Ovary (tissue), 3 donors: ENCODE measurements around the gene MAN1C1.

Experiments used
- POLR2A ChIP-seq: fragments of 450-650 bp; IDR thresholded peaks from one replicate; pipeline ENCODE4 v1.6.1; 2017; ENCODE audit warnings: antibody characterized with exemption, mild to moderate bottlenecking, moderate library complexity
- TF ChIP-seq, protein P1 (sequence below), 3 donors: fragments of 450-650 bp in 2 of 3; fragments of 200-600 bp in 1 of 3; IDR thresholded peaks; one replicate each; pipeline versions ENCODE4 v1.5.1 to v1.8.0; 2016 to 2022; ENCODE audit warnings: antibody characterized with exemption in 3 of 3, mild to moderate bottlenecking in 1 of 3
- donor health status: DM: no; HTN: no; CAD: no.

DNA sequence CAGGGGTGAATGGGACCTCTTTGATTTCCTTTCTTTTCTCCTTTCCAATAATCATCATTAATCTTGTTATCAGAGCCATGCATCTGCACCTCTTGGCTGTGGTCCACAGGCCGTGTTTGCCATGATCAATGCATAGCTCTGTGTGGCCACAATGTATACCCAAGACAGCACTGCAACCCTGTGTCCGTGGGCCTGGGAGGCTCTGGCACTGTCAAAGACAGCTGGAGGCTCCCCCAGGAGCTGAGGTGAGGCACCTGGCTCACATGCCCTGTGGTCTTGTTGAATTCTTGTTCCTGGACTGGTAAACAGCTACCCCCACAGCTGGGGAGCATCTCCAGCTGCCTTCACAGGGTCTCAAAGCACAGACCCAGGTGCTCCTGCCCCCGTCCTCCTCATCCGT, 116.2 kb downstream of the MAN1C1 start:
- no peak for TF ChIP-seq POLR2A
- TF ChIP-seq, protein P1, sequence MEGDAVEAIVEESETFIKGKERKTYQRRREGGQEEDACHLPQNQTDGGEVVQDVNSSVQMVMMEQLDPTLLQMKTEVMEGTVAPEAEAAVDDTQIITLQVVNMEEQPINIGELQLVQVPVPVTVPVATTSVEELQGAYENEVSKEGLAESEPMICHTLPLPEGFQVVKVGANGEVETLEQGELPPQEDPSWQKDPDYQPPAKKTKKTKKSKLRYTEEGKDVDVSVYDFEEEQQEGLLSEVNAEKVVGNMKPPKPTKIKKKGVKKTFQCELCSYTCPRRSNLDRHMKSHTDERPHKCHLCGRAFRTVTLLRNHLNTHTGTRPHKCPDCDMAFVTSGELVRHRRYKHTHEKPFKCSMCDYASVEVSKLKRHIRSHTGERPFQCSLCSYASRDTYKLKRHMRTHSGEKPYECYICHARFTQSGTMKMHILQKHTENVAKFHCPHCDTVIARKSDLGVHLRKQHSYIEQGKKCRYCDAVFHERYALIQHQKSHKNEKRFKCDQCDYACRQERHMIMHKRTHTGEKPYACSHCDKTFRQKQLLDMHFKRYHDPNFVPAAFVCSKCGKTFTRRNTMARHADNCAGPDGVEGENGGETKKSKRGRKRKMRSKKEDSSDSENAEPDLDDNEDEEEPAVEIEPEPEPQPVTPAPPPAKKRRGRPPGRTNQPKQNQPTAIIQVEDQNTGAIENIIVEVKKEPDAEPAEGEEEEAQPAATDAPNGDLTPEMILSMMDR (IDR thresholded peaks at IDR 0.05) = no peak
